Liver (tissue), 3 donors: ENCODE results near the gene CAMK2N2.

Source experiments
- ATF3 ChIP-seq: IDR thresholded peaks from 2 replicates; pipeline ENCODE4 v1.6.1; 2016; ENCODE audit warnings: antibody characterized with exemption
- GABPA ChIP-seq, 2 donors: IDR thresholded peaks in 1 of 2; conservative IDR thresholded peaks in 1 of 2; 2 replicates each; pipeline ENCODE4 v1.6.1; 2016; ENCODE audit warnings: antibody characterized with exemption in 2 of 2, mild to moderate bottlenecking in 1 of 2, moderate library complexity in 1 of 2
- RAD21 ChIP-seq, 2 donors: IDR thresholded peaks; 2 replicates each; pipeline ENCODE4 v1.6.1; 2016; ENCODE audit warnings: antibody characterized with exemption in 2 of 2, mild to moderate bottlenecking in 2 of 2
- REST ChIP-seq: IDR thresholded peaks from 2 replicates; pipeline ENCODE4 v1.6.1; 2016; ENCODE audit warnings: antibody characterized with exemption, mild to moderate bottlenecking
- TF ChIP-seq, protein P1 (sequence below): fragments of 150-350 bp; IDR thresholded peaks from 2 replicates; pipeline ENCODE4 v1.5.1; 2017; ENCODE audit warnings: improper control_type of control experiment, low read depth, low read length; ENCODE audit not compliant: missing input control
- donor health status: healthy.
- donor health status: healthy.

GRCh38 chr3:184298759-184299487 lies 37.6 kb upstream of the CAMK2N2 start, which contains the start of gene PSMD2:
- TF ChIP-seq, protein P1, sequence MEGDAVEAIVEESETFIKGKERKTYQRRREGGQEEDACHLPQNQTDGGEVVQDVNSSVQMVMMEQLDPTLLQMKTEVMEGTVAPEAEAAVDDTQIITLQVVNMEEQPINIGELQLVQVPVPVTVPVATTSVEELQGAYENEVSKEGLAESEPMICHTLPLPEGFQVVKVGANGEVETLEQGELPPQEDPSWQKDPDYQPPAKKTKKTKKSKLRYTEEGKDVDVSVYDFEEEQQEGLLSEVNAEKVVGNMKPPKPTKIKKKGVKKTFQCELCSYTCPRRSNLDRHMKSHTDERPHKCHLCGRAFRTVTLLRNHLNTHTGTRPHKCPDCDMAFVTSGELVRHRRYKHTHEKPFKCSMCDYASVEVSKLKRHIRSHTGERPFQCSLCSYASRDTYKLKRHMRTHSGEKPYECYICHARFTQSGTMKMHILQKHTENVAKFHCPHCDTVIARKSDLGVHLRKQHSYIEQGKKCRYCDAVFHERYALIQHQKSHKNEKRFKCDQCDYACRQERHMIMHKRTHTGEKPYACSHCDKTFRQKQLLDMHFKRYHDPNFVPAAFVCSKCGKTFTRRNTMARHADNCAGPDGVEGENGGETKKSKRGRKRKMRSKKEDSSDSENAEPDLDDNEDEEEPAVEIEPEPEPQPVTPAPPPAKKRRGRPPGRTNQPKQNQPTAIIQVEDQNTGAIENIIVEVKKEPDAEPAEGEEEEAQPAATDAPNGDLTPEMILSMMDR: no peak
- TF ChIP-seq ATF3: no peak
- peak; percentile 43 for TF ChIP-seq REST
- TF ChIP-seq GABPA (IDR thresholded peaks at IDR 0.05 in 1 of 2, conservative IDR thresholded peaks at IDR 0.05 in 1 of 2): peak in 1 of 2 donors; percentile 83
- TF ChIP-seq RAD21 (IDR thresholded peaks at IDR 0.05): no peak
